K562 (cell line): ENCODE results near the gene CTIF.

ENCODE experiments used
- CTCF ChIP-seq, 3 experiments: IDR thresholded peaks in 2 of 3; conservative IDR thresholded peaks in 1 of 3; 2 replicates each; pipeline ENCODE4 v1.5.1; 2011 to 2012; ENCODE audit warnings: low read length in 3 of 3, mild to moderate bottlenecking in 3 of 3, control low read depth in 2 of 3, improper control_type of control experiment in 1 of 3, inconsistent platforms in 1 of 3, low read depth in 1 of 3, mixed read lengths in 1 of 3, moderate library complexity in 1 of 3; ENCODE audit not compliant: insufficient read depth in 2 of 3
- FOXP4 ChIP-seq: sonication (generic); formaldehyde crosslinking; IDR thresholded peaks from 2 replicates; pipeline ENCODE4 v1.8.0; 2022; ENCODE audit warnings: mild to moderate bottlenecking, missing genetic modification reagents, borderline replicate concordance
- KDM4B ChIP-seq, 2 experiments: fragments of 450-650 bp in 1 of 2; sonication (generic) in 1 of 2; IDR thresholded peaks; 2 replicates each; pipeline ENCODE4 v1.6.1; 2016 to 2017; ENCODE audit warnings: borderline replicate concordance in 2 of 2, antibody characterized with exemption in 1 of 2, low read depth in 1 of 2, mild to moderate bottlenecking in 1 of 2
- MAFK ChIP-seq: IDR thresholded peaks from 2 replicates; pipeline ENCODE4 v1.6.1; 2011; ENCODE audit warnings: low read length, improper control_type of control experiment
- NR1H2 ChIP-seq: sonication (generic); formaldehyde crosslinking; IDR thresholded peaks from 2 replicates; pipeline ENCODE4 v1.4.0; 2020; ENCODE audit warnings: mild to moderate bottlenecking, missing genetic modification reagents
- ZNF347 ChIP-seq: fragments of 450-650 bp; formaldehyde crosslinking; IDR thresholded peaks from 2 replicates; pipeline ENCODE4 v1.4.0; 2020; ENCODE audit warnings: low read depth, mild to moderate bottlenecking, moderate library complexity

GRCh38 chr18:48792611-48793380, 254.0 kb downstream of the CTIF start:
- TF ChIP-seq CTCF (IDR thresholded peaks at IDR 0.05 in 2 of 3, conservative IDR thresholded peaks at IDR 0.05 in 1 of 3; ENCODE audit: insufficient read depth in 2 of 3, low read depth in 1 of 3, low read length in 3 of 3) (no peak), ZNF347 (no peak), FOXP4 (CRISPR knock-in tag) (no peak), NR1H2 (CRISPR knock-in tag) (no peak), MAFK (no peak), KDM4B (IDR thresholded peaks at IDR 0.05; ENCODE audit: borderline replicate concordance in 2 of 2, low read depth in 1 of 2) (no peak)
